PC-3 (cell line): Measurements from ENCODE around the gene CAMK2B. TPM values are rescaled to one million over a fixed set of nuclear protein-coding genes. Genes with fewer than 3 reads are reported as not detected.

Source experiments
- ATAC-seq: fragments of 200-7000 bp; cut with Tn5 transposase; 2 replicates; pipeline ENCODE4 v1.9.1; 2020; ENCODE audit warnings: mild to moderate bottlenecking, moderate library complexity
- BruUV-seq: library from RNA; stranded (reverse); fragments of 400-500 nt; replicated peaks from 2 replicates; lab custom pipeline; 2021; lab: Mats Ljungman, UMichigan
- CTCF ChIA-PET: fragments of 300-600 bp; sonication (Branson Sonifier 250); formaldehyde crosslinking; loops from one replicate; lab custom pipeline; 2022; ENCODE audit warnings: antibody characterized with exemption; lab: Charles Lee
- POLR2A ChIA-PET: fragments of 300-600 bp; sonication (Branson Sonifier 250); formaldehyde crosslinking; loops from one replicate; lab custom pipeline; 2022; ENCODE audit warnings: antibody characterized with exemption; ENCODE audit not compliant: unreplicated experiment; lab: Charles Lee
- DNase-seq: peaks from one replicate; pipeline ENCODE4 v3.0.0-alpha.2; 2015
- H2AFZ ChIP-seq: fragments of 300-600 bp; sonication (generic); 2 replicates; pipeline ENCODE4 v1.6.0; 2016; ENCODE audit warnings: antibody characterized with exemption, low read length
- H3F3A ChIP-seq: fragments of 300-600 bp; sonication (generic); one replicate; pipeline ENCODE4 v1.6.0; 2017; ENCODE audit warnings: antibody characterized with exemption, low read length, control low read depth, mild to moderate bottlenecking; ENCODE audit not compliant: unreplicated experiment
- H3K27ac ChIP-seq: fragments of 300-600 bp; sonication (generic); 2 replicates; pipeline ENCODE4 v1.5.1; 2016; ENCODE audit warnings: mild to moderate bottlenecking, low read length
- H3K27me3 ChIP-seq: fragments of 300-600 bp; sonication (generic); 2 replicates; pipeline ENCODE4 v1.6.1; 2016; ENCODE audit warnings: low read length, mixed read lengths
- H3K36me3 ChIP-seq: fragments of 300-600 bp; sonication (generic); 2 replicates; pipeline ENCODE4 v1.6.1; 2016; ENCODE audit warnings: low read depth, mixed run types, low read length, mixed read lengths
- H3K4me1 ChIP-seq: fragments of 300-600 bp; sonication (generic); 2 replicates; pipeline ENCODE4 v1.5.1; 2016; ENCODE audit warnings: low read length; ENCODE audit not compliant: insufficient read depth
- H3K4me2 ChIP-seq: fragments of 300-600 bp; sonication (generic); 2 replicates; pipeline ENCODE4 v1.6.0; 2016; ENCODE audit warnings: low read length
- H3K4me3 ChIP-seq: fragments of 300-600 bp; sonication (generic); 2 replicates; pipeline ENCODE4 v1.5.1; 2016; ENCODE audit warnings: mild to moderate bottlenecking, low read length, mixed read lengths
- H3K79me2 ChIP-seq: fragments of 300-600 bp; sonication (generic); 2 replicates; pipeline ENCODE4 v1.6.1; 2017; ENCODE audit warnings: low read length, mixed read lengths
- H3K9ac ChIP-seq: fragments of 300-600 bp; sonication (generic); 2 replicates; pipeline ENCODE4 v1.6.0; 2016; ENCODE audit warnings: mild to moderate bottlenecking, low read length
- H3K9me2 ChIP-seq: fragments of 300-600 bp; sonication (generic); replicated peaks from 2 replicates; pipeline ENCODE4 v1.6.1; 2016; ENCODE audit warnings: mixed run types, low read length, mixed read lengths
- H3K9me3 ChIP-seq: fragments of 300-600 bp; sonication (generic); 2 replicates; pipeline ENCODE4 v1.6.1; 2016; ENCODE audit warnings: low read length, mixed read lengths
- H4K20me1 ChIP-seq: fragments of 300-600 bp; sonication (generic); 2 replicates; pipeline ENCODE4 v1.6.1; 2016; ENCODE audit warnings: low read length, mixed read lengths
- EZH2 ChIP-seq: fragments of 300-600 bp; sonication (generic); IDR thresholded peaks from one replicate; pipeline ENCODE4 v1.6.1; 2017; ENCODE audit warnings: antibody characterized with exemption, mild to moderate bottlenecking, low read length; ENCODE audit not compliant: unreplicated experiment
- EZH2phosphoT487 ChIP-seq: fragments of 300-600 bp; sonication (generic); IDR thresholded peaks from 2 replicates; pipeline ENCODE4 v1.6.1; 2018; ENCODE audit warnings: mild to moderate bottlenecking, antibody characterized with exemption, low read length, borderline replicate concordance
- intact Hi-C: fragments of 100-400 bp; cut with micrococcal nuclease; formaldehyde crosslinking; loops from 2 replicates; pipeline ENCODE4 v1.9.0; 2023
- total RNA-seq: library from RNA; depleted of rRNA; stranded (reverse); fragments of >200 nt; gene quantifications from 2 replicates; pipeline ENCODE4 v1.2.3, GENCODE V29; 2014
- TF ChIP-seq, protein P1 (sequence below): fragments of 300-600 bp; sonication (generic); conservative IDR thresholded peaks from 2 replicates; pipeline ENCODE4 v1.5.1; 2017; ENCODE audit warnings: antibody characterized with exemption, low read depth, mild to moderate bottlenecking, low read length

The CAMK2B gene
- total RNA-seq, 1 experiment from 2014 or later: 1.2 TPM

DNA sequence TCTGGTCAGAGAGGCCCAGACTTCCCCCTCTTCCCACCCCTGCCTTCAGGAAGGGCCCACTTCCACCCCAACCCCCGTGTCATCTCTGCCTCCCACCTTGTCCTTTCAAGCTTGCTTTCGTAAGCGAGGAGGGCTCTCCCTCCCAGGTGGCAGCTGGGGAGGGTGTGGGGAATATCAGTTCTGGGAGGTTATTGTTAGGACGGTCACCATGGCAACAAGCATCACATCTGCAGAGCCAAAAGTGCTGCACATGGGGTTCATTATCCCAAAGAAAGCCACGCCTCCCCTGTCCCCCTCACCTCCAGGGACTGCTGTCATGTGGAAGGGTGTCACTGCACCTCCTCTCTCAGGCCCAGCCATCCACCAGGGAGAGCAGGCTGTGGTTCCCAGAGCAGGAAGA lies 2.6 kb upstream of the CAMK2B start:
- DNase-seq: no peak
- no peaks in the 10 kb centered on the region for H3F3A ChIP-seq
- H3K4me2 ChIP-seq: no peak overlapping the region
- H3K79me2 ChIP-seq: no peaks in the 10 kb centered on the region
- H3K4me1 ChIP-seq: no peaks in the 10 kb centered on the region
- intact Hi-C loops: no loop called here
- H2AFZ ChIP-seq: no peak overlapping the region
- no peak overlapping the region for H3K4me3 ChIP-seq
- peaks cover 20% of the 10 kb centered on the region for H3K27me3 ChIP-seq
- H3K9me2 ChIP-seq: no peaks in the 10 kb centered on the region
- no peaks in the 10 kb centered on the region for H3K9me3 ChIP-seq
- H3K36me3 ChIP-seq: no peaks in the 10 kb centered on the region
- TF ChIP-seq, protein P1, sequence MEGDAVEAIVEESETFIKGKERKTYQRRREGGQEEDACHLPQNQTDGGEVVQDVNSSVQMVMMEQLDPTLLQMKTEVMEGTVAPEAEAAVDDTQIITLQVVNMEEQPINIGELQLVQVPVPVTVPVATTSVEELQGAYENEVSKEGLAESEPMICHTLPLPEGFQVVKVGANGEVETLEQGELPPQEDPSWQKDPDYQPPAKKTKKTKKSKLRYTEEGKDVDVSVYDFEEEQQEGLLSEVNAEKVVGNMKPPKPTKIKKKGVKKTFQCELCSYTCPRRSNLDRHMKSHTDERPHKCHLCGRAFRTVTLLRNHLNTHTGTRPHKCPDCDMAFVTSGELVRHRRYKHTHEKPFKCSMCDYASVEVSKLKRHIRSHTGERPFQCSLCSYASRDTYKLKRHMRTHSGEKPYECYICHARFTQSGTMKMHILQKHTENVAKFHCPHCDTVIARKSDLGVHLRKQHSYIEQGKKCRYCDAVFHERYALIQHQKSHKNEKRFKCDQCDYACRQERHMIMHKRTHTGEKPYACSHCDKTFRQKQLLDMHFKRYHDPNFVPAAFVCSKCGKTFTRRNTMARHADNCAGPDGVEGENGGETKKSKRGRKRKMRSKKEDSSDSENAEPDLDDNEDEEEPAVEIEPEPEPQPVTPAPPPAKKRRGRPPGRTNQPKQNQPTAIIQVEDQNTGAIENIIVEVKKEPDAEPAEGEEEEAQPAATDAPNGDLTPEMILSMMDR: no peak
- no peak for TF ChIP-seq EZH2phosphoT487
- TF ChIP-seq EZH2: no peak
- no TSS peak for BruUV-seq
- ATAC-seq: no peak
- H3K9ac ChIP-seq: no peak overlapping the region
- ChIA-PET CTCF (no interaction called here), POLR2A (no interaction called here)
- H3K27ac ChIP-seq: no peak overlapping the region
- no peaks in the 10 kb centered on the region for H4K20me1 ChIP-seq

DNA sequence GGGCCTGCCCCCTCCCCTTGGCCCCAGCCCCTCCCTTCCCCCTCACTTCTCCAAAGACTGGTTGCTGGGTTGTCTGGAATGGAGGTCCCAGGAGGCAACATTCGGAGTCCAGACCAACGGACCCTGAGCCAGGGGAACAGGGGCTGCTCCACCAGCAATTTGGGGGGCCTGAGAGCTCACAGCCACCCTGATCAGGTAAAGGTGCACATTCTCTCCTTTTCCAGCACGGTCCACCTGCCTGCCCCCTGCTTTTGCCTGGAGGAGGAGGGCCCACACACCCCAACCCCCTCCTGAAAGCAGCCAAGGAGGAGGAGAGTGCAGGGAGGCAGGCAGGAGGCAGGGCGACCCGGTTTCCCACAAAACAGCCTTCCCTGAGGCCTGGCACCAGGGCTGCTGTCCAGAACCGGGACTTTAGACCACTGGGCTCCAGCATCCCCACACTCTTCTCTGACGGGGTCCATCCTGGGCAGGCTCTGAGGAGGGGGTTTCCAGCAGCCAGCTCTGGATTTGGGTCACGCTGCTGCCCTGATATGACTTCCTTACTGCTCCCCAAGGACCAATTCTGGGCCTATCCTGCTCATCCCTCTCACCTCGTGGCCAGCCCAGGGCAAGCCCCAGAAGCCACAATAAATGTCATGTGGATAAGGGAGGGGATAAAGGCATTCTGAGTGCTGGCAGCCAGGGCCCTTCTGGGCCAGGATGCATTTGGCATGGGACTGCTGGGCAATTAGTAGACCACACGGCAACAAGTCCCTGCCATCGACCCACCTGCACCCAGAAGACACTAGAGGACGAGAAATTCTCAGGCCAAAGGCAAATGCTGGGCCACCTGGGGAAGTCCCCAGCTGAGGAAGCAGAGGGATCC lies 1.1 kb upstream of the CAMK2B start:
- no TSS peak for BruUV-seq
- TF ChIP-seq EZH2 (no peak), EZH2phosphoT487 (no peak)
- TF ChIP-seq, protein P1: no peak
- H4K20me1 ChIP-seq: no peaks in the 10 kb centered on the region
- H3K79me2 ChIP-seq: no peaks in the 10 kb centered on the region
- POLR2A ChIA-PET: no interaction called here
- H3K9ac ChIP-seq: no peak overlapping the region
- no peak overlapping the region for H3K4me3 ChIP-seq
- no peaks in the 10 kb centered on the region for H3K9me2 ChIP-seq
- CTCF ChIA-PET: no interaction called here
- intact Hi-C loops: no loop called here
- peak overlapping the region; percentile 70; the same call in 1 of the 2 replicates for H3K4me2 ChIP-seq
- peaks cover 20% of the 10 kb centered on the region for H3K27me3 ChIP-seq
- DNase-seq: no peak
- no peak overlapping the region for H2AFZ ChIP-seq
- H3K36me3 ChIP-seq: no peaks in the 10 kb centered on the region
- H3K27ac ChIP-seq: no peak overlapping the region
- no peaks in the 10 kb centered on the region for H3K9me3 ChIP-seq
- no peaks in the 10 kb centered on the region for H3K4me1 ChIP-seq
- H3F3A ChIP-seq: no peaks in the 10 kb centered on the region
- no peak for ATAC-seq

DNA sequence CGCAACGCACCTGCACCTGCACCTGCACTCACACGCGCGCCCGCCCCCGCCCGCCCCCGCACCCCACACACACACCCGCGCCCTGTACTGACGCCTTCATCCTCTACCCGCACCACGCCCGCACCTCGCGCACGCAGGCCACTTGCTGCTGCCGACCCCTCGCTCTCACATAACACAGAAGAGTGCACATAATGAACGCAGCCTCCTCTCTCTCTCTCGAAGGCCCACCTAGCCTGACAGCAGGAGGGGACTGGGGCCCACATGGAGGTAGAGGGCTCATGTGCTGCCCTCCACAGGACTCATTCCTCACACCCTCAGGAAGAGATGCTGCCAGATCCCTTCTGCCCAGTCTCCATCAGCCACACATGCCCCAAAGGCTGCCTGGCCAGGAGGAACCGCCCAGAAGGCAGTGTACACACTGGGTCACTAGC lies 432 bp upstream of the CAMK2B start:
- Histone ChIP-seq H3K36me3 (no peaks in the 10 kb centered on the region), H3K27ac (no peak overlapping the region), H3K79me2 (no peaks in the 10 kb centered on the region), H4K20me1 (no peaks in the 10 kb centered on the region), H3K4me2 (peak overlapping the region; percentile 70), H3F3A (no peaks in the 10 kb centered on the region), H3K9me2 (no peaks in the 10 kb centered on the region), H3K4me1 (no peaks in the 10 kb centered on the region), H3K9me3 (no peaks in the 10 kb centered on the region), H3K27me3 (peaks cover 20% of the 10 kb centered on the region), H2AFZ (no peak overlapping the region), H3K4me3 (no peak overlapping the region), H3K9ac (no peak overlapping the region)
- no peak for DNase-seq
- POLR2A ChIA-PET: no interaction called here
- BruUV-seq: no TSS peak
- ATAC-seq: peak; percentile 63
- intact Hi-C loops: no loop called here
- TF ChIP-seq EZH2 (no peak), EZH2phosphoT487 (no peak)
- TF ChIP-seq, protein P1: no peak
- CTCF ChIA-PET: no interaction called here
